ENCODE measurements around the gene CTNNA2. TPM values are rescaled to one million over a fixed set of nuclear protein-coding genes. Genes with fewer than 3 reads are reported as not detected.

Gene CTNNA2
- total and polyA plus RNA-seq, 9 of the 15 experiments (the other 6 are each of a cell fraction or from before 2014, with no cell fraction given) = 0.03 to 0.40 (median 0.15) TPM

- Histone ChIP-seq H3K4me1 (replicated peaks in 1 of 2; ENCODE audit: control insufficient read depth in 2 of 2, insufficient read depth in 2 of 2, low read length in 2 of 2) (no peaks in the 10 kb centered on the region), H4K20me1 (replicated peaks; ENCODE audit: control insufficient read depth, insufficient read depth, low read length) (no peaks in the 10 kb centered on the region), H3K36me3 (ENCODE audit: control insufficient read depth, insufficient read depth, low read length) (no peaks in the 10 kb centered on the region), H3K79me2 (ENCODE audit: control insufficient read depth, insufficient read depth, low read length) (no peaks in the 10 kb centered on the region), H3K9me1 (ENCODE audit: control insufficient read depth, insufficient read depth, low read length) (no peaks in the 10 kb centered on the region), H3K4me2 (ENCODE audit: insufficient read depth, low read length) (no peak overlapping the region), H3K4me3 (no peak overlapping the region), H3K27me3 (ENCODE audit: control insufficient read depth in 2 of 2, insufficient read depth in 2 of 2, low read length in 2 of 2) (no peaks in the 10 kb centered on the region), H2AFZ (ENCODE audit: low read depth, low read length) (no peak overlapping the region), H3K9ac (ENCODE audit: insufficient read depth in 1 of 2, low read depth in 2 of 2, low read length in 2 of 2) (no peak overlapping the region), H3K9me3 (replicated peaks; ENCODE audit: control insufficient read depth, insufficient read depth, low read depth, low read length) (no peaks in the 10 kb centered on the region), H3K27ac (ENCODE audit: extremely low read depth, low read depth, low read length) (no peak overlapping the region)
- FAIRE-seq (no peak), DNase-seq (ENCODE audit: extremely low read depth in 1 of 4, low spot score in 3 of 4) (no peak), ATAC-seq (no peak)
- 5% methylated on average over 4 of the region's 4 CpGs for WGBS (ENCODE audit: insufficient coverage, low coverage, missing lambda C conversion rate)
- BruUV-seq (replicated peaks) = no TSS peak
- in situ Hi-C loops (cut with MboI) = no loop called here
- intact Hi-C loops (cut with micrococcal nuclease) = no loop called here
- CTCF ChIA-PET (ENCODE audit: low intra/inter-chr PET ratio) = no interaction called here
- POLR2A ChIA-PET = no interaction called here
- TF ChIP-seq NR1H2 (CRISPR knock-in tag; IDR thresholded peaks at IDR 0.05) (no peak), POLR2AphosphoS2 (IDR thresholded peaks at IDR 0.05; ENCODE audit: low read length) (no peak), TOE1 (IDR thresholded peaks at IDR 0.05; ENCODE audit: borderline replicate concordance) (no peak), TOE1 (CRISPR knock-in tag; IDR thresholded peaks at IDR 0.05; ENCODE audit: borderline replicate concordance, low read depth) (no peak), RUNX1 (IDR thresholded peaks at IDR 0.05; ENCODE audit: low read depth) (no peak), FOSL1 (tag; conservative IDR thresholded peaks at IDR 0.05) (no peak), ETS2 (tag; IDR thresholded peaks at IDR 0.05; ENCODE audit: borderline replicate concordance, poor library complexity, severe bottlenecking) (no peak), ZNF431 (CRISPR knock-in tag; IDR thresholded peaks at IDR 0.05) (no peak), PHTF2 (CRISPR knock-in tag; IDR thresholded peaks at IDR 0.05) (no peak), DMBX1 (CRISPR knock-in tag; IDR thresholded peaks at IDR 0.05; ENCODE audit: borderline replicate concordance) (no peak), RFX5 (IDR thresholded peaks at IDR 0.05; ENCODE audit: low read depth, low read length) (no peak), NCOA1 (IDR thresholded peaks at IDR 0.05; ENCODE audit: low read depth) (no peak), PRDM10 (IDR thresholded peaks at IDR 0.05; ENCODE audit: partially characterized antibody) (no peak)
- TF ChIP-seq, protein P1, sequence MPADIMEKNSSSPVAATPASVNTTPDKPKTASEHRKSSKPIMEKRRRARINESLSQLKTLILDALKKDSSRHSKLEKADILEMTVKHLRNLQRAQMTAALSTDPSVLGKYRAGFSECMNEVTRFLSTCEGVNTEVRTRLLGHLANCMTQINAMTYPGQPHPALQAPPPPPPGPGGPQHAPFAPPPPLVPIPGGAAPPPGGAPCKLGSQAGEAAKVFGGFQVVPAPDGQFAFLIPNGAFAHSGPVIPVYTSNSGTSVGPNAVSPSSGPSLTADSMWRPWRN (IDR thresholded peaks at IDR 0.05; ENCODE audit: low read depth) = no peak
- TF ChIP-seq, protein P2, sequence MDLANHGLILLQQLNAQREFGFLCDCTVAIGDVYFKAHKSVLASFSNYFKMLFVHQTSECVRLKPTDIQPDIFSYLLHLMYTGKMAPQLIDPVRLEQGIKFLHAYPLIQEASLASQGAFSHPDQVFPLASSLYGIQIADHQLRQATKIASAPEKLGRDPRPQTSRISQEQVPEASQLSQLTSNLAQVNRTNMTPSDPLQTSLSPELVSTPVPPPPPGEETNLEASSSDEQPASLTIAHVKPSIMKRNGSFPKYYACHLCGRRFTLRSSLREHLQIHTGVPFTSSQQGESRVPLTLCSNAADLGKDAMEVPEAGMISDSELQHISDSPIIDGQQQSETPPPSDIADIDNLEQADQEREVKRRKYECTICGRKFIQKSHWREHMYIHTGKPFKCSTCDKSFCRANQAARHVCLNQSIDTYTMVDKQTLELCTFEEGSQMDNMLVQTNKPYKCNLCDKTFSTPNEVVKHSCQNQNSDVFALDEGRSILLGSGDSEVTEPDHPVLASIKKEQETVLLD (IDR thresholded peaks at IDR 0.05) = no peak
- TF ChIP-seq, protein P3, sequence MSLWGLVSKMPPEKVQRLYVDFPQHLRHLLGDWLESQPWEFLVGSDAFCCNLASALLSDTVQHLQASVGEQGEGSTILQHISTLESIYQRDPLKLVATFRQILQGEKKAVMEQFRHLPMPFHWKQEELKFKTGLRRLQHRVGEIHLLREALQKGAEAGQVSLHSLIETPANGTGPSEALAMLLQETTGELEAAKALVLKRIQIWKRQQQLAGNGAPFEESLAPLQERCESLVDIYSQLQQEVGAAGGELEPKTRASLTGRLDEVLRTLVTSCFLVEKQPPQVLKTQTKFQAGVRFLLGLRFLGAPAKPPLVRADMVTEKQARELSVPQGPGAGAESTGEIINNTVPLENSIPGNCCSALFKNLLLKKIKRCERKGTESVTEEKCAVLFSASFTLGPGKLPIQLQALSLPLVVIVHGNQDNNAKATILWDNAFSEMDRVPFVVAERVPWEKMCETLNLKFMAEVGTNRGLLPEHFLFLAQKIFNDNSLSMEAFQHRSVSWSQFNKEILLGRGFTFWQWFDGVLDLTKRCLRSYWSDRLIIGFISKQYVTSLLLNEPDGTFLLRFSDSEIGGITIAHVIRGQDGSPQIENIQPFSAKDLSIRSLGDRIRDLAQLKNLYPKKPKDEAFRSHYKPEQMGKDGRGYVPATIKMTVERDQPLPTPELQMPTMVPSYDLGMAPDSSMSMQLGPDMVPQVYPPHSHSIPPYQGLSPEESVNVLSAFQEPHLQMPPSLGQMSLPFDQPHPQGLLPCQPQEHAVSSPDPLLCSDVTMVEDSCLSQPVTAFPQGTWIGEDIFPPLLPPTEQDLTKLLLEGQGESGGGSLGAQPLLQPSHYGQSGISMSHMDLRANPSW (CRISPR knock-in tag; IDR thresholded peaks at IDR 0.05) = no peak
These were observed 495.7 kb downstream of the CTNNA2 start for GRCh38 chr2:80008596-80008995.

Measured in K562 (cell line).